Activated CD4-positive, CD25-positive, alpha-beta regulatory T cell (primary cell): ENCODE measurements around the gene TNIK.

ENCODE experiments used
- DNase-seq, 4 experiments: peaks; one replicate each; lab custom pipeline; 2025; lab: John Stamatoyannopoulos, UW

Gene TNIK

GRCh38 chr3:171189394-171190080, 270.7 kb downstream of the TNIK start:
- no peak for DNase-seq

- DNase-seq, result no peak
These were observed 272.4 kb downstream of the TNIK start for GRCh38 chr3:171187706-171188290.

DNA sequence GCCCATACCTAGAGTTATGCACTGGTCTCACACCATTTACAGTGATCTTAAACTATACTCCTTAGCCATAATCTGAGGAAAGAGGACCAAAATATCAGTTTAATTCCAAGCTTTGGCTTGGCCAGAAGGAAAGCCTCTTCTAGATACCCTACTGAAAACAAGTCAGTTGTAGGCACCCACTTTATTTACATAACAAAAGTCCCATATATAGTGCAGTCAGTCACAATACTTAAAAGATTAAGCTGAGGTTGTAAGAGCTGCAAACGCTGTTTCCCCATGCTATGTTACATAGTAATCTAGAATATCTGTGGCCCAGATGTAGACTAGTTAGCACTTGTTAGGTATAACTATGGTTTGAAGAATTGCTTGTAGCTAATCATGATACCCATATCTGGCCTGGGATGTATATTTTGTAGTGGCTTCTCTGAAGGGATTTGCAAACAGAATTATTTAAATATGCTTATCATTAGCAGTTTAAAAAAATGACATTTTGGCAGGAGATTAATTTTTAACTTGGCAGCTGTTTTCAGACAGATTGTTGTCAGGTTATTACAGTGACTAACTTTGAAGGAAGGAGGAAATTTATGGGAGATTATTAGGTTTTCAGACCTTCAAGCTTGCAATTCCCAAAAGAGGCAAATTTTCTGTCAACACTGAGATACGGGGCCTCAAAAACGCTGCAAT, 273.2 kb downstream of the TNIK start:
- DNase-seq, result no peak

- no peak for DNase-seq
These were observed 273.8 kb downstream of the TNIK start for GRCh38 chr3:171186383-171186782.

DNA sequence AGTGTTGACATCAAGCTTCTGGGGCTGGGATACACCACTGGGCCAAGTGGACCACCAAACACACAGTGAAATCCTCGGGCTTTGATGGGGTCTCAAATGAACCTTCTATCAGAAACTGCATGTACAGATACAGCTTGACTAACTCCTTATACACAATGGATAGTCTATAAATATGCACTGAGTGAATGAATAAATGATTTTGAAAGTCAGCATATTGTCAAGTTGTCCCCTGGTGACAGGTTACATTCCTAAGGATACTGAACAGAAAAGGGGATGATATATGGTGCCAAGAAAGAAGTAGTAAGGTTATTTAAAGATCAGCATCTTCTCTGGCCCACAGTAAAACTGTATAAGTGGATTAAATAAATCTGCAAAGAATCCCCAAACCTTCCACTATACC, 274.2 kb downstream of the TNIK start:
- no peak for DNase-seq

- DNase-seq, result no peak
These were observed 275.8 kb downstream of the TNIK start for GRCh38 chr3:171184372-171184771.

DNA sequence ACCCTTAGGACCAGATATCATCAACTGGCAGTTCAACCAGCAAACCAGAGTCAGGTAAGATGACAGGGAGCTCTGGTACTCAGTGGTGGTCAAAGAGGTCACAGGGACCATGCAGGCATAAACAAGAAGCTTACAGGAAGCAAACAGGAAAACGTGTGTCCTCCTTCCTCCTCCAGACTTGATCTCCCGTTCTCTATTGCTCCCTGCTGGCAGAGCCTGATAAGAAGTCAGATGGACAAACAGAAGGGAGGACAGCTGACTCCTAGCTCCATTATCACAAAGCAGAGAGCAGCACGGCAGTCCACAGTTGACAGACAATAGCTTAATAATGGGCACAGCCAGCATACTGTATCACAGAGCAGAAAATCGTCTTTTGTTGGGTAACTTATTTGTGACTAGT, 277.2 kb downstream of the TNIK start:
- no peak for DNase-seq

DNA sequence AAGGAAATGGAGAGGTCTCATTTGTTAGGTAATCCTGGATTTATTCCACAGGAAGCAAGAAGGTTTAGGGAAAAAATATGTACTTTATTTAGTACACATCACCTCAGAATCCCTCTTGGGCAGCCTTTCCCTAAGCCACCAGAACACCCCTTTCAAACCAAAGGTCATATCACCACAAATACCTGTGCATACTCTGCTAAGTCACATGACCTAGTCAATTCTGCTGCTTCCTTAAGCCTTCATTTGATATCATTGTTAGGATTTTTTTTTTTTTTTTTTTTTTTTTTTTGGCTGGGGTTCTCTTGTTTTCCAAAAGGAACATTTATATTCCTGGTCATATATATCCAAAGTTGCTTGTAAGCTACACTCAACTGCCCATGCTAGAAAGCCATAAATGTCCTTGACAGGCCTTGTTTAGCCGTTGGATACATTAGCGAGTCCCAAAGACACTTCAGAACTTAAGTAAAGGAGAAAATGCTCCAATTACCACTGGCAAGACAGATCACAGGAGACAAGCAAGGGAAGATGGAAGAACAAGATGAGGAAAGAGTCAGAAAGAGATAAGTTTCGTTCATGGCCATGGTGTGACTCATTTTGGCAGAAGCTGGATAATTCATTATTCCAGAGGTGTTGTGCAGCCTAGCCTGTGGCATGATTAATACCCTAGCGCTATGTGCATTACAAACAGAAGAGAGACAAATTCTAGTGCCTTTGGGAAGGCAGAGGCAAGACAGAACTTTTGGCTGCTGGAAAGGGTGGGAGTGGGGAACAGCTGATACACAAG, 278.1 kb downstream of the TNIK start:
- DNase-seq, result no peak

- no peak for DNase-seq
These were observed 281.5 kb downstream of the TNIK start for GRCh38 chr3:171178714-171179113.

DNA sequence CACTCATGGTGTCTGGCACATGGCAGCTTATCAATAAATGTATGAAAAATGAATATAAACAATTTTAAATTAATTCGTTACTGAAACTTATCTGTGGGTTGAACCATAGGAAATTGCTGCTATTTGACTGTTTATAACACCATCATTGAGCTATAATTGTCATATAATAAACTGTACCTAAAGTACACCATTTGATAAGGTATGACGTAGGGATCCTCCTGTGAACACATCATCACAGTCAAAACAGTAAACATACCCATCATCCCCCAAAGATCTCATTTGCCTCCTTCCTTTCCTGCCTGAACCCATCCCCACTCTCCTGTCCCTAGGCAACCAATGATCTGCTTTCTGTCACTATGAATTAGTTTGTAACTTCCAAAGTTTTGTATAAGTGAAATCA, 282.7 kb downstream of the TNIK start:
- DNase-seq, result no peak

- DNase-seq, result no peak
These were observed 283.1 kb downstream of the TNIK start for GRCh38 chr3:171177056-171177455.

DNA sequence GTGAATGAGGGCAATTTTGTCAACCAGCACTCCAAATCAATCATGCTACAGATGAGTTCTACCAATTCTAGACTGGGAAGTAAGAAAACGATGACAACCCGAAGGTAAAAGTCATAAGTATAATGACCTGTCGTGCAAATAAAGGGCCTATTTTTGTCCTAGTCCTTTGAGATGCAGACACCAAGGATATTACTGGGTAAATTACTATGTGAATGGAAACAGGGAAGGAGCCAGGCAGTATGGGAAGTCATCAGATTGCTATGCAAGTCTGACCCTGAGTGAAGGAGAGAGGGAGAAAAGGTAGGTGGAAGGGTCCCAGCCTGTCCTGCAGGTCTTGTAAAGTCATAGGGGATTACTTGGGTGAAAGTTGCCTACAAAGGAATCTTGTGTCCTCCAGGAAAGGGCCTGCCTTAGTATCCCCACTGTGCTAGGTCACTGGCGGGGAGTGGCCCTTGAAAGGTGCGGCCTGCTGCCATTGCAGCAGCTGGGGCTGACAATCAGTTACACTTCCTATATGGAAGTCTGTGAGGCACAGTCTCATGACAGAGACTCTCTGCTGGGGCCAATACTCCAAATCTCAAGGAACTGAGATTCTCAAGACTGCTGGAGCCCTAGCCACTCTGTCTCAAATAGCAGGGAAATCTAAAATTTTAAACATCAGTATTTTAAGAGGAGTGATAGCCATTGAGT, 283.8 kb downstream of the TNIK start:
- DNase-seq, result no peak

GRCh38 chr3:171175741-171176234, 284.4 kb downstream of the TNIK start:
- no peak for DNase-seq

GRCh38 chr3:171173736-171174135, 286.5 kb downstream of the TNIK start:
- DNase-seq, result no peak

DNA sequence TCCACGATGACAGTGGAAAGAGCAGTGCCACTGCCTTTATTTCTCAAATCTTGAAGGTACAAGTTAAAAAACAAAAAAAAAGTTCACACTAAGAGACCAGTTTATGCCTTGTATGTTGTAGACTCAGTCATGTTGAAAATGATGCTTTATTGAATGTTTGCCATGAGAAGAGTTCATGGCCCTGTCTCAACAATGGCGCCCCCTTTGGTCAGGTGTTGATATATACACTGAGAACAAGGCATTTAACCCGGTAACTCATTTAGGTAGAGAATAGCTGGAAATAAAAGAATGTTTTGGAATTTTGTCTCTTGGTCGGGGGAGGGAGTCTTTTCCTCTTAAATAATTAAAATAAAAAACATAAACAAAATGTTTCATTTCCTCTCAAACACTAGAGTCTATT, 288.1 kb downstream of the TNIK start:
- DNase-seq, result no peak

- DNase-seq, result no peak
These were observed 290.3 kb downstream of the TNIK start for GRCh38 chr3:171169866-171170265.

GRCh38 chr3:171169443-171169842, 290.8 kb downstream of the TNIK start:
- no peak for DNase-seq

- DNase-seq, result no peak
These were observed 291.7 kb downstream of the TNIK start for GRCh38 chr3:171168551-171168950.

DNA sequence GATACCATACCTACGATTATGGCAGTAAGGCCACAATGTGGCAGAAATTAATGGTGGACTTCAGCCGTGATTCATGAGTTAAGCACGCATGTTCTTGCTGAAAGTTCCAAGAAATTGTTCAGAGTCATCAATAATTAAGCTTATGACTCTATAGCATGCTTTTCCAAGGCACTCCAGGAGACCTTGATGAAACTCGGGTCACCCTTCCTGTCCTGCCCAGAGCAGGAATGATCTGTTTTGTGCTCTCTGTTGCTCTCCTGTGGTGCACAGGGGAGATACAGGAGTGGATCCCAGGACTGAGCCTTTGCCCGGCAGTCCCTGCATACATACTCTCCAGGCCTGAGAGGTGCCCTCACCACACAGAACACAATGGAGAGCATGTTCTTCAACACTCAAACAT, 292.1 kb downstream of the TNIK start:
- no peak for DNase-seq

DNA sequence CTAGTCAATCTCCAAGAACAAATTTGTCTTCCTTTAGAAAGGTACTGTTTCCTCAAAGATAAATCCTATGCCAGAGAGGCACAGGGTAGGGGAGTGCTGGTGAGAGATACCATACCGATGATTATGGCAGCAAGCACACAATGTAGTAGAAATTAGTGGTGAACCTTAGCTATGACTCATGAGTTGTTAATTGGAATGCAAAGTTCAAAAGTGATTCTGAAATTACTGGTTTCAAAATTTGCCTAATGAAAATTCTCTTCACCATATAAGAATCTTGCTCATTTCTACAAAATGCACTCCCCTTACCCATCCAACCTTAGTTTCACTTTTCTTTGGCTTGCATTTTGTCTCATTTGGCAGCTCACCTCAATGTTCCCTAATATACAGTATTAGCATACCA, 294.2 kb downstream of the TNIK start:
- DNase-seq, result no peak

DNA sequence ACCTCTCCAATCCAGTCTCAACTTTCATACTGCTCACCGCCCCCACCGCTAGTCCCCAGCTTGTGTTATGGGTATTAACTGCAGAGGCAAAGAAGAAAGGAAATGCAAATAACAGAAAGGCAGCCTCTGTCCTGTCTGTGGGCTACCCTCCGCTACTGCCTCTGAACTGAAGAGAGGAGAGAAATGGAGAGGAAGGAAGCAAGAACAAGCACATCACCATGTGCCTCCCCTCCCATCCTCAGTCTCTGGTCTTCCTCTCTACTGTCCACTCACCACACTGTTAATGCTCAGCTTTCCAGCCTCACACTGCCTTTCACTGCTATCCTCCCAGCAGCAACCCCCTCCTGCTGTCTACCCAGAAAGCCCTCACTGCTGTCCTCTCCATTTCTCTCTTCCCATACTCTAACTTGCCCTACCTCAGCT, 294.7 kb downstream of the TNIK start:
- DNase-seq, result no peak

DNA sequence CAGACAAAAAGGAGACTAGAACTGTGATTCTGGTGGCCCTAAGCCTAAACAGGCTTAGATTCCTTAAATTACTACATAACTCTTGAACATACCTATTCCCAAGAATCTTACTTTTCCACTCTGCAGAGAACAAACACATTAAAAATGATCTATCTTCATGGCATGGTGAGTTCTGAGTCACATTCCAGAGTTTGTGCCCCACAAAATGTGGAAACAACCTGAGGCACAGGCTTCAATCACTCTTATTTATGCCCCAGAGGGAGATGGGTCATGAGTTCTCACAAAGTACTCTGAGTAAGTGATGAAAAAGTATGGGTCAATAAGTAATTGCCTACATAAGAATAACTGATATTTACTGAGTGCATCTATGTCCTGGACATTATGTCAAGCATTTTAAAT, 296.1 kb downstream of the TNIK start:
- DNase-seq, result no peak
